Nephron (organoid): ENCODE data around the gene ZNF407.

Experiments
- H3K27ac Mint-ChIP-seq, 3 experiments: 2 replicates each; pipeline ENCODE4 v1.8.0; 2020; ENCODE audit warnings: mixed read lengths in 3 of 3, mild to moderate bottlenecking in 2 of 3, moderate library complexity in 1 of 3
- H3K27me3 Mint-ChIP-seq: 2 replicates; pipeline ENCODE4 v1.8.0; 2021; ENCODE audit warnings: low read depth, mild to moderate bottlenecking, moderate library complexity, mixed read lengths
- H3K36me3 Mint-ChIP-seq: 2 replicates; pipeline ENCODE4 v1.8.0; 2020; ENCODE audit warnings: low read depth, mixed read lengths
- H3K4me1 Mint-ChIP-seq: 2 replicates; pipeline ENCODE4 v1.8.0; 2020; ENCODE audit warnings: mixed read lengths
- H3K4me3 Mint-ChIP-seq, 3 experiments: 2 replicates each; pipeline ENCODE4 v1.8.0; 2020; ENCODE audit warnings: mild to moderate bottlenecking in 3 of 3, mixed read lengths in 3 of 3, moderate library complexity in 2 of 3
- H3K9me3 Mint-ChIP-seq: 2 replicates; pipeline ENCODE4 v1.8.0; 2020; ENCODE audit warnings: mixed read lengths
- TF ChIP-seq, protein P1 (sequence below), 3 experiments: fragments of 200-600 bp; sonication (generic); IDR thresholded peaks; one replicate each; pipeline ENCODE4 v1.5.0; 2021; ENCODE audit warnings: antibody characterized with exemption in 3 of 3; ENCODE audit not compliant: unreplicated experiment in 3 of 3

Gene ZNF407

DNA sequence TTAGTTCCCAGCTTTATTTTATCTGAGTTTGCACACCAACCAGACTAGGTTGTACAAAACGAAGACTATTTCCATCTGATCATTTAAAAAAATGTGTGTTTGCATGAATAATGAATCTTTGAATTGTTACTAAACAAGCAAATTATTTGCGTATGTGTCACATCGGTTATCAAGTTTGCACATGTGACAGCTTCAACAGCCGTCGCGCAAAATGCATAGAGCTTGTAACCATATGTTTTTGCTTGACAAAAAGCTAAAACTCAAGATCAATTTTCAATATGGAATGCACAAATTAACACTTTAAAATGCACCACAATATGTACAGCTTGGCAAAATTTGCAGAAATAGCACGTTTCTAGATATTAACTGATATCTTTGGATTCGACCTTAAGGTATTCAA, 427.2 kb downstream of the ZNF407 start:
- no peaks in the 10 kb centered on the region for H3K27me3 Mint-ChIP-seq
- H3K9me3 Mint-ChIP-seq = no peaks in the 10 kb centered on the region
- no peak overlapping the region for H3K27ac Mint-ChIP-seq
- no peaks in the 10 kb centered on the region for H3K36me3 Mint-ChIP-seq
- no peak overlapping the region for H3K4me3 Mint-ChIP-seq
- peaks cover 9% of the 10 kb centered on the region for H3K4me1 Mint-ChIP-seq
- TF ChIP-seq, protein P1, sequence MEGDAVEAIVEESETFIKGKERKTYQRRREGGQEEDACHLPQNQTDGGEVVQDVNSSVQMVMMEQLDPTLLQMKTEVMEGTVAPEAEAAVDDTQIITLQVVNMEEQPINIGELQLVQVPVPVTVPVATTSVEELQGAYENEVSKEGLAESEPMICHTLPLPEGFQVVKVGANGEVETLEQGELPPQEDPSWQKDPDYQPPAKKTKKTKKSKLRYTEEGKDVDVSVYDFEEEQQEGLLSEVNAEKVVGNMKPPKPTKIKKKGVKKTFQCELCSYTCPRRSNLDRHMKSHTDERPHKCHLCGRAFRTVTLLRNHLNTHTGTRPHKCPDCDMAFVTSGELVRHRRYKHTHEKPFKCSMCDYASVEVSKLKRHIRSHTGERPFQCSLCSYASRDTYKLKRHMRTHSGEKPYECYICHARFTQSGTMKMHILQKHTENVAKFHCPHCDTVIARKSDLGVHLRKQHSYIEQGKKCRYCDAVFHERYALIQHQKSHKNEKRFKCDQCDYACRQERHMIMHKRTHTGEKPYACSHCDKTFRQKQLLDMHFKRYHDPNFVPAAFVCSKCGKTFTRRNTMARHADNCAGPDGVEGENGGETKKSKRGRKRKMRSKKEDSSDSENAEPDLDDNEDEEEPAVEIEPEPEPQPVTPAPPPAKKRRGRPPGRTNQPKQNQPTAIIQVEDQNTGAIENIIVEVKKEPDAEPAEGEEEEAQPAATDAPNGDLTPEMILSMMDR (IDR thresholded peaks at IDR 0.05; ENCODE audit: unreplicated experiment in 3 of 3) = no peak

DNA sequence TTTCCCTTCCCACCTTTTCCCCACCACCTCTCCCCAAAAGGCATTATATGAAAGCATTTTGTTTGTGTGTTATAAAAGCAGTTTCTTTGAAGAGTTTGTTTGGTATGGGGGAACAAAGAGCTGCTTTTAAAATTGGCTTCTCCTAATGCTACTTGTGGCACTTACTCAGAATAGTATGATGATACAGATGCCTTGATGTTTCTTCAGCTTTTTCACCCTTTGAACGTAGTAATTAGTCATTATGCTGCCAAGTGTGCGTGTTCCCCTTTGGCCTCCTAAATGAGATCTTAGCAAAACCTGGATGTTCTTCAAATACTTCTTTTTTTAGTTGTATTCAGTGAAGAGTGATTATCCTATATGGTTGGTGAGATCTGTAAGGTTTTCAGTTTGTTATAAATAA, 427.9 kb downstream of the ZNF407 start:
- TF ChIP-seq, protein P1 (IDR thresholded peaks at IDR 0.05; ENCODE audit: unreplicated experiment in 3 of 3) = no peak
- Mint-ChIP-seq H3K4me3 (no peak overlapping the region), H3K36me3 (no peaks in the 10 kb centered on the region), H3K4me1 (peaks cover 9% of the 10 kb centered on the region), H3K9me3 (no peaks in the 10 kb centered on the region), H3K27me3 (no peaks in the 10 kb centered on the region), H3K27ac (no peak overlapping the region)

DNA sequence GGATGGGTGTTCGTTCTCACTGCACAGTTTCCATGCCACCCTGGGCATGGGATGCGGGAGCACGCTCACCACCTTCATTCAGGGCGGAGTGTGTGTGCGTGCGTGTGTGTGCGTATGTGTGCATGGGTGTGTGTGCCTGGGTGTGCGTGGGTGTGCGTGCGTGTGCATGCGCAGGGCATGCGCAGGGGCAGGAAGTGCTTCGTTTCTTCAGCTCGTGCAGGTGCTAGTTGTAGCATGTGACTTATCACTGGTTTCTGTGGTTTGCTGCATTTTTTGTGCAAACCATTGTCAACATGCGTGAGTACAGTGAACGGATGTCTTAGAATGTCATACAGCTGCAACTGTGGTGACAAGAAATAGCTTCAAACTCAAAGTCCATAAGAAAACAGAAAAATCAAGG, 431.8 kb downstream of the ZNF407 start:
- no peaks in the 10 kb centered on the region for H3K27me3 Mint-ChIP-seq
- TF ChIP-seq, protein P1 (IDR thresholded peaks at IDR 0.05; ENCODE audit: unreplicated experiment in 3 of 3) = no peak
- no peaks in the 10 kb centered on the region for H3K9me3 Mint-ChIP-seq
- no peak overlapping the region for H3K27ac Mint-ChIP-seq
- no peaks in the 10 kb centered on the region for H3K36me3 Mint-ChIP-seq
- H3K4me3 Mint-ChIP-seq = no peak overlapping the region
- no peaks in the 10 kb centered on the region for H3K4me1 Mint-ChIP-seq

DNA sequence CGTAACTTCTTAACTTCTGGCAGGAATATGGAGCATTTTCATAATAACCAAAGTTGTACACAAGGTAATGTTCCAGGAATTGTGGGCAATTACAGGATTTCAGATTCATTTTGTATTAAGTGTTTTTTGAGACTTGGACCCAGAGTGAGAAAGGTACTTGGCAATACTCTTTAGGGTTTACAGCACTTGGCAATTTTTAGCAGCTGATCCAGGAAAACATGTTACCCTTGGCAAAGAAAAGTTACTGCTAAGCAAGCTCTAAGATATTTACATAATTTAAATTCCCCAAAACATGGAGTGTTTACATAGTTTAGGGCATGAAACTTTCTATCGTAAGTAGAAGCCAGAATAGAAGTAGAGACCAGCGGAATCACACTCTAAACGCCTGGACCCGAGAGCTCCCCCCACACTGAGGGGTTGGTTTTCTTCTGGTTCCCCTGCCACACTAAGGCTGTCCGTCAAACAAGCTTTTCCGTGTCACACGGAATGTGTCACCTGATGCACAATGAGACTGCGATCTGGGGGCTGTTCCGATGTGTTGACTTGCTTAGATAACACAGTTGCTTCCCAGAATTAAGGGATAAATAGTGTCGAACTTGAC, 434.1 kb downstream of the ZNF407 start:
- Mint-ChIP-seq H3K9me3 (no peaks in the 10 kb centered on the region), H3K27me3 (no peaks in the 10 kb centered on the region), H3K4me1 (peaks cover 6% of the 10 kb centered on the region), H3K36me3 (no peaks in the 10 kb centered on the region), H3K27ac (no peak overlapping the region), H3K4me3 (no peak overlapping the region)
- TF ChIP-seq, protein P1 (IDR thresholded peaks at IDR 0.05; ENCODE audit: unreplicated experiment in 3 of 3) = no peak

DNA sequence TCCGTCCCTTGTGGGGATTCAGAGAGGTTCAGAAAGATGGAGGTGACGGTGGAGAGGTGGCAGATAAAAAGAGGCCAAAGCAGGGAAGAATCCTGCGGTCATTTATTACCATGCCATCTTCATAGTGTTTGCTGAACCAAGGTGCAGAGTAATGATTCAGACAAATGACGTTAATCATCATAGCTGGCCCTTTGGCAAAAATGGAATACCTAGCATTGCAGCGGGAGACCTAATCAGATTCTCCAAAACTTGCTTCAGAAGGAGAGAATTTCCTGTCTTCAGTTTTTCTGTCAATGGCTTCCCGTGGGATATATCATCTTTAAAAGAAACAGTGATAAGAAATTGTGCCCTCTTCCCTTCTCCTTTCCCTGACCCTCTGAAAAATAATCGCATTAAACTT, 435.8 kb downstream of the ZNF407 start:
- Mint-ChIP-seq H3K4me3 (no peak overlapping the region), H3K27ac (no peak overlapping the region), H3K36me3 (no peaks in the 10 kb centered on the region), H3K4me1 (peaks cover 10% of the 10 kb centered on the region), H3K9me3 (no peaks in the 10 kb centered on the region), H3K27me3 (no peaks in the 10 kb centered on the region)
- TF ChIP-seq, protein P1 (IDR thresholded peaks at IDR 0.05; ENCODE audit: unreplicated experiment in 3 of 3) = no peak

DNA sequence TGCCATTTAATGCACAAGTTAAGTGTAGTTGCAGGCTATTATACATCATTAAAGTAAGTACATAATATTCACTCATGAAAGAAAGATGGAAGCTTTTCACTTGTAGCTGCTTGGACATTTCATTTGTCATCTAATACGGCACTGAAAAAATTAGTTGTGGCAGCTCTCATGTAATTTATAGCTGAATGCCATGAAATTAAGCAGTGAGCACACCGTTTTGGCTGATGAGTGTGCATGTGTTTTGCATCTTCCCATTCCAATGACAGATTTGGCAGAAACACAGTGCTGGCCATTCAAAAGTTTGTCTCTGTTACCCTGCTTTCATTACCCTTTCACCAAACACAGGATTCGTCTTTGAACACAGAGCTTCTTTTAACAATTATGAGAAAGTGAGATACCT, 437.3 kb downstream of the ZNF407 start:
- Mint-ChIP-seq H3K9me3 (no peaks in the 10 kb centered on the region), H3K4me3 (no peak overlapping the region), H3K27ac (no peak overlapping the region), H3K36me3 (no peaks in the 10 kb centered on the region), H3K27me3 (peaks cover 4% of the 10 kb centered on the region), H3K4me1 (peaks cover 10% of the 10 kb centered on the region)
- TF ChIP-seq, protein P1 (IDR thresholded peaks at IDR 0.05; ENCODE audit: unreplicated experiment in 3 of 3) = no peak
